ENCODE results near the gene CCP110. TPM values are rescaled to one million over a fixed set of nuclear protein-coding genes. Genes with fewer than 3 reads are reported as not detected.

Gene CCP110
- total and polyA plus RNA-seq, 2 donors (not counting 1 experiment from before 2014, with no cell fraction given): 4.9 to 23.6 TPM

DNA sequence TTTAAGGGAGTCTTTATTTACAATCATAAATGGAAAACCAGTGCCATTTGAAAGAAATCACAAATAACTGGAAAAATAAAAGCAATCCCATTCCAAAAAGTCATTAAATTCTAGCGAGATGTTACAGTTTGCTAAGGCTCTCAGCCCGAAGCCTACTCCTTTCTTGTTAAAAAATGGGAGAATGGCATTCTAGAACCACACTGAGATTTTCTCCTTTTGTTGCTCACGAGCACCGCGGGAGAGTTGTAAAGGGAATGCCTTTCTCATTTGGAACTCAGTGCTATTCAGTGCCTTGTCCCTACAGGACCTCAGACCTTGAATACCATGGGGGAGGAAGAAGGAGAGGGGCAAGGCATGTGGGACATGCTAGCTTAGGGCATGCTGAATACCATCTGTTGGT is 38.1 kb upstream of the CCP110 start:
- no peak overlapping the region for H3K27ac ChIP-seq (ENCODE audit: low read length in 2 of 2)
- Mint-ChIP-seq H3K4me1 (no peaks in the 10 kb centered on the region), H3K4me3 (no peak overlapping the region), H3K27me3 (no peaks in the 10 kb centered on the region), H3K9me3 (ENCODE audit: insufficient read depth) (no peaks in the 10 kb centered on the region), H3K27ac (no peak overlapping the region)
- no peak overlapping the region for H3K4me3 ChIP-seq (ENCODE audit: control extremely low read depth in 1 of 5, extremely low read depth in 1 of 5, insufficient read depth in 1 of 5, low read depth in 2 of 5, low read length in 4 of 5)
- POLR2A ChIA-PET: no interaction called here
- no peak for DNase-seq
- no peaks in the 10 kb centered on the region for H4K20me1 ChIP-seq (ENCODE audit: control insufficient read depth, insufficient read depth, low read length, poor library complexity, severe bottlenecking)
- no peaks in the 10 kb centered on the region for H3K27me3 ChIP-seq (replicated peaks in 1 of 4; ENCODE audit: control extremely low read depth in 1 of 4, control insufficient read depth in 3 of 4, insufficient read depth in 4 of 4, low read length in 3 of 4)
- no peak for TF ChIP-seq EZH2 (IDR thresholded peaks at IDR 0.05; ENCODE audit: borderline replicate concordance, insufficient read depth, low read depth, low read length, poor library complexity, severe bottlenecking)
- WGBS (ENCODE audit: insufficient coverage): 100% methylated on average over 4 of the region's 5 CpGs
- H3K36me3 ChIP-seq (replicated peaks in 1 of 2; ENCODE audit: control extremely low read depth in 1 of 2, control insufficient read depth in 1 of 2, extremely low read depth in 1 of 2, insufficient read depth in 2 of 2, low read length in 1 of 2): no peaks in the 10 kb centered on the region
- H2AFZ ChIP-seq (ENCODE audit: insufficient read depth, low read depth, low read length, poor library complexity, severe bottlenecking): no peak overlapping the region
- no peaks in the 10 kb centered on the region for H3K4me1 ChIP-seq (ENCODE audit: control insufficient read depth in 2 of 2, insufficient read depth in 2 of 2, low read length in 2 of 2)
- CTCF ChIA-PET: no interaction called here
- no peak overlapping the region for H3K4me2 ChIP-seq (replicated peaks; ENCODE audit: low read depth, low read length, poor library complexity, severe bottlenecking)
- H3K9me3 ChIP-seq (ENCODE audit: control extremely low read depth in 1 of 3, control insufficient read depth in 2 of 3, insufficient read depth in 1 of 3, low read length in 2 of 3): peaks cover 0 to 4% (median 3%) of the 10 kb centered on the region in 3 donors
- no peaks in the 10 kb centered on the region for H3K79me2 ChIP-seq (ENCODE audit: control insufficient read depth, insufficient read depth, low read length)
- intact Hi-C loops (cut with micrococcal nuclease): no loop called here
- H3K9ac ChIP-seq (ENCODE audit: low read length): no peak overlapping the region
- ATAC-seq (ENCODE audit: low read depth): no peak

DNA sequence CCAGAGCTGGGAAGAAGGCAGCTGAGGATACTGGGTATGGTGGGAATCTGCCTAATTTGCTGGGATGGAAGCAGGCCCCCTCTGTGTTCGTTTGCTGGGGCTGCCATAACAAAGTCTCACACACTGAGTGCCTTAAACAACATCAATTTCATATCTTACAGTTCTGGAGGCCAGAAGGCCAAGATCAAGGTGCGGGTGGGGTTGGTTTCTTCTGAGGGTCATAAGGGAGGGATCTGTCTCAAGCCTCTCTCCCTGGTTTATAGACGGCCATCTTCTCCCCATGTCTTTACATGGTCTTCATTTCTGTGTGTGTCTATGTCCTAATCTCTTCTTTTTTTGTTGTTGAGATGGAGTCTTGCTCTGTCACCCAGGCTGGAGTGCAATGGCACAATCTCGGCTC is 37.7 kb upstream of the CCP110 start:
- no peak overlapping the region for H3K4me2 ChIP-seq (replicated peaks; ENCODE audit: low read depth, low read length, poor library complexity, severe bottlenecking)
- H3K36me3 ChIP-seq (replicated peaks in 1 of 2; ENCODE audit: control extremely low read depth in 1 of 2, control insufficient read depth in 1 of 2, extremely low read depth in 1 of 2, insufficient read depth in 2 of 2, low read length in 1 of 2): no peaks in the 10 kb centered on the region
- H3K4me3 ChIP-seq (ENCODE audit: control extremely low read depth in 1 of 5, extremely low read depth in 1 of 5, insufficient read depth in 1 of 5, low read depth in 2 of 5, low read length in 4 of 5): no peak overlapping the region
- H3K4me1 ChIP-seq (ENCODE audit: control insufficient read depth in 2 of 2, insufficient read depth in 2 of 2, low read length in 2 of 2): no peaks in the 10 kb centered on the region
- ChIA-PET POLR2A (no interaction called here), CTCF (no interaction called here)
- H4K20me1 ChIP-seq (ENCODE audit: control insufficient read depth, insufficient read depth, low read length, poor library complexity, severe bottlenecking): no peaks in the 10 kb centered on the region
- H3K79me2 ChIP-seq (ENCODE audit: control insufficient read depth, insufficient read depth, low read length): no peaks in the 10 kb centered on the region
- no peaks in the 10 kb centered on the region for H3K4me1 Mint-ChIP-seq
- no peak for TF ChIP-seq EZH2 (IDR thresholded peaks at IDR 0.05; ENCODE audit: borderline replicate concordance, insufficient read depth, low read depth, low read length, poor library complexity, severe bottlenecking)
- TF ChIP-seq, protein P1, sequence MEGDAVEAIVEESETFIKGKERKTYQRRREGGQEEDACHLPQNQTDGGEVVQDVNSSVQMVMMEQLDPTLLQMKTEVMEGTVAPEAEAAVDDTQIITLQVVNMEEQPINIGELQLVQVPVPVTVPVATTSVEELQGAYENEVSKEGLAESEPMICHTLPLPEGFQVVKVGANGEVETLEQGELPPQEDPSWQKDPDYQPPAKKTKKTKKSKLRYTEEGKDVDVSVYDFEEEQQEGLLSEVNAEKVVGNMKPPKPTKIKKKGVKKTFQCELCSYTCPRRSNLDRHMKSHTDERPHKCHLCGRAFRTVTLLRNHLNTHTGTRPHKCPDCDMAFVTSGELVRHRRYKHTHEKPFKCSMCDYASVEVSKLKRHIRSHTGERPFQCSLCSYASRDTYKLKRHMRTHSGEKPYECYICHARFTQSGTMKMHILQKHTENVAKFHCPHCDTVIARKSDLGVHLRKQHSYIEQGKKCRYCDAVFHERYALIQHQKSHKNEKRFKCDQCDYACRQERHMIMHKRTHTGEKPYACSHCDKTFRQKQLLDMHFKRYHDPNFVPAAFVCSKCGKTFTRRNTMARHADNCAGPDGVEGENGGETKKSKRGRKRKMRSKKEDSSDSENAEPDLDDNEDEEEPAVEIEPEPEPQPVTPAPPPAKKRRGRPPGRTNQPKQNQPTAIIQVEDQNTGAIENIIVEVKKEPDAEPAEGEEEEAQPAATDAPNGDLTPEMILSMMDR (IDR thresholded peaks at IDR 0.05): no peak
- intact Hi-C loops (cut with micrococcal nuclease): no loop called here
- no peaks in the 10 kb centered on the region for H3K27me3 Mint-ChIP-seq
- H3K9me3 Mint-ChIP-seq (ENCODE audit: insufficient read depth): no peaks in the 10 kb centered on the region
- no CpG with 5 or more reads among the region's 4 CpGs for WGBS (ENCODE audit: insufficient coverage)
- ATAC-seq (ENCODE audit: low read depth) (no peak), DNase-seq (no peak)
- no peak overlapping the region for H3K9ac ChIP-seq (ENCODE audit: low read length)
- H3K27me3 ChIP-seq (replicated peaks in 1 of 4; ENCODE audit: control extremely low read depth in 1 of 4, control insufficient read depth in 3 of 4, insufficient read depth in 4 of 4, low read length in 3 of 4): no peaks in the 10 kb centered on the region
- H3K9me3 ChIP-seq (ENCODE audit: control extremely low read depth in 1 of 3, control insufficient read depth in 2 of 3, insufficient read depth in 1 of 3, low read length in 2 of 3): peaks cover 0 to 4% (median 3%) of the 10 kb centered on the region in 3 donors
- no peak overlapping the region for H2AFZ ChIP-seq (ENCODE audit: insufficient read depth, low read depth, low read length, poor library complexity, severe bottlenecking)
- H3K27ac ChIP-seq (ENCODE audit: low read length in 2 of 2): no peak overlapping the region
- H3K27ac Mint-ChIP-seq: no peak overlapping the region
- H3K4me3 Mint-ChIP-seq: no peak overlapping the region

Measured in B cell (primary cell).